Activated CD4-positive, alpha-beta T cell treated with anti-CD3 and anti-CD28 coated beads, Interleukin-2, amount 50 U/mL, for 48 hours (primary cell): ENCODE data around the gene PI4KB.
"Not testable (repeated sequence)": the region's sequence is repeated elsewhere in the genome, so short reads cannot be mapped to it uniquely, and the experiment has no call there.

ENCODE experiments used
- DNase-seq, 2 experiments: peaks; one replicate each; pipeline ENCODE4 v3.0.0-alpha.2; 2020

PI4KB gene

GRCh38 chr1:151275341-151275740 lies 51.9 kb downstream of the PI4KB start:
- DNase-seq, result not testable (repeated sequence)

- DNase-seq, result no peak
Measured at GRCh38 chr1:151273924-151274466, 53.2 kb downstream of the PI4KB start.

- DNase-seq, result no peak
Measured at GRCh38 chr1:151267760-151268159, 59.5 kb downstream of the PI4KB start.

DNA sequence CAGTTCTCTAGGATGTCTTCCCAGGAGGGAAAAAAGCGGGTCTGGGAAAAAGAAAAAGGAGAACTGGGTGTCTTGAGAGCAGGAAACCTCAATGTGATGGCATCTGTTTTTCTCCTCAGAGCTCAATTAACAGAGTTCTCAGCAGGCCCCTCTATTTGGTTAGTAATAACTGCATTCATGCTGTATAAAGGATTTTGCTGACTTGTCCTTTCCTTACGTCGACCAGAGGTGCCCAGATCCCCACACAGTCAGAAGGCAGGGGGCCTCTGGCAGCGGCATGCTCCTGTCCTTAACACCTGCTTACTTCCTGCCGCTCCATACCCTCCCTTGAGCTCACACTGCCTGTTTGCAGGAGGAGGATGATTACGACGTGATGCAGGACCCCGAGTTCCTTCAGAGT lies 60.4 kb downstream of the PI4KB start:
- no peak for DNase-seq

GRCh38 chr1:151266315-151266714 lies 60.9 kb downstream of the PI4KB start:
- DNase-seq, result no peak

DNA sequence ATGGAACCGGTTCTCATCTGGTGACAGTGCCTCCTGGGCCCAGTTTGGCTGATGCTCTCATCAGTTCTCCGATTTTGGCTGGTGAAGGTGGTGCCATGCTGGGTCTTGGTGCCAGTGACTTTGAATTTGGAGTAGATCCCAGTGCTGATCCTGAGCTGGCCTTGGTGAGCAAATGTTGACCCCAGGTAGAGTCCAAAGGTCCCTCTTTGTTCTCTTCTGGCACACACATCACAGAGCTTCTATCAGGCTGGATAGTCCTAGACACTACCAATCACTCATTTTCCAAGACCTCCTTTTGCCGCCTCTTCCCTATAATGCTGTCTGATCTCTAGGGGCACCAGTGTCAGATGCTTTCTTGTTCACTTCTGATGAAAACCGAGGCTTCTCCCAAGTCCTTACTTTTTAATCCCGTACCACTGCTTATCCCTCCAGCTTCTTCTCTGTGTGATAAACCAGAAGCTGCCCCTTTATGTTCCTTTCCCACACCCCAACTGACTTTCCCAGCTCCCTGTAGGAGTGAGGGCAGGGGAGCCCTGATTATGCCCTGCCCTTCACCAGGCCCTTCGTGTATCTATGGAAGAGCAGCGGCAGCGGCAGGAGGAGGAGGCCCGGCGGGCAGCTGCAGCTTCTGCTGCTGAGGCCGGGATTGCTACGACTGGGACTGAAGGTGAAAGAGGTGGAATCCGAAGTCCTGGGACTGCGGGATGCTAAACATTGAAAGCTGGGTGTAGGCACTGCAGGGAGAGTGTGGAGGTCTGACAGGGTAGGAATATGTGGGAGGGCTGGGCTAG lies 61.6 kb downstream of the PI4KB start:
- DNase-seq, result no peak

DNA sequence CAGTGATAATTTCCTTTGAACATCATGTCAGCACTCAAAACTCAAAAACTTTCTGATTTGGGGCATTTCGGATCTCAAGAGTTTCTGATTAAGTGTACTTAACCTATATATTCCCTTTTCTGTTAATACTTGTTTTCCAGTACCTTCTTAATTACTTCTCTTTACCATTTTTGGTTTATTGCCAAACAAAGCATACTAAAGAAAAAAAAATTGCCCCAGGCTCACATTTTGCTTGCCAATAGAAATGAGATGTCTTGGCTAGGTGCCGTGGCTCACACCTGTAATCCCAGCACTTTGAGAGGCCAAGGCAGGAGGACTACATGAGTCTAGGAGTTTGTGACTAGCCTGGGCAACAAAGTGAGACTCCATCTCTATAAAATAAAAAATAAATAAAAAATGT lies 67.9 kb downstream of the PI4KB start:
- no peak for DNase-seq

DNA sequence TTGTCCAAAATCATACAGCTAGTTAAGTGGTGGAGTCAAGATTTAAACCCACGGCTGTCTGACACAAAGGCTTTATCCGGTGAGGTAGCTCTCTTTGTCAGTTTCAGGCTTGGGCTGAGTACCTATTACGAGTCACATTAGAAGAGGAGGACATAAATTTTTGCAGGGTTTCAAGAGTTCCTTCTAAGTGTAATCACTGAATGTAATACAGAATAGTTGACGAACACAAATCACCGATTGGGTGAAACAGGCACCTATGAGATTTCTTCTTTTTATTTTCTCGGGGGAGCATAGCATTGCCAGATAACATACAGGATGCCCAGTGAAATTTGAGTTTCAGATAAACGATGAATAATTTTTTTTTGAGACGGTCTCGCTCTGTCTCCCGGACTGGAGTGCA lies 71.8 kb downstream of the PI4KB start:
- DNase-seq, result no peak

DNA sequence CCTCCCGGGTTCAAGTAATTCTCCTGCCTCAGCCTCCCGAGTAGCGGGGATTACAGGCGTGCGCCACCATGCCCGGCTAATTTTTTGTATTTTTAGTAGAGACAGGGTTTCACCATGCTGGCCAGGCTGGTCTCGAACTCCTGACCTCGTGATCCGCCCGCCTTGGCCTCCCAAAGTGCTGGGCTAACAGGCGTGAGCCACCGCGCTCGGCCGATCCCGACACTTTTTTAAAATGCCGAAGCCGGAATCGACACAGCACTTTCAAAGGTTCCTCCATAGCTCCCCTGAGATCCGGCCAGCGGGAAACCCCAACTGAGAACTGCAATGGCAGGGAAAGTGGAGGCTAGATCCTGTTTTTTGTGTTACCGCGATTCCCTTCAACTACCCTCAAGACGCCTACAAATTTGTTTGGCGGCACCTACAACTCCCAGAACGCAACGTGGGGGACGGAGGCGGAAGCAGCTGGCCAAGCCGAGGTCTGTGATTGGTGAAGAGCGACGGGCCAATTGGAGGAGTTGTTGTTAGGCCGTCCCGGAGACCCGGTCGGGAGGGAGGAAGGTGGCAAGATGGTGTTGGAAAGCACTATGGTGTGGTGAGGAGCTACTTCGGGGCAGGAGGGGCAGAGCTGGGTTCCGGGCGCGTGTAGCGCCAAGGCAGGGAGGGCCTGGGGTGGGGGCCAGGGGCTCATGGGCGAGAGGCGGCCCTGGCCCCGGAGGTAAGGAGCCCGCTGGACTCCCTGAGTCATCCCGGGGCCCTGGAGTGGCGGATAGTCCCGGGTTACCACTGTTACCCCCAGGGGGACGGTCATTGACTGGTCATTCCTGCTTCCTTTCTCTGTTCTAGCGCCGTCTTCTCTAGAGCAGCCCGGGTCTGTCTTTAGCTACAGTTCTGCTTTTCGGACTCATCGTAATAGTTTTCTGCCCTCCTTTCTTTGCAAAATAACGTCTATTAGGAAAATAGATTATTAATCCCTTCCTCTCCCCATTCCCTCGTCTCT lies 72.7 kb downstream of the PI4KB start, which contains the start of gene PSMD4:
Gene PSMD4 (plus strand): TSS at position 518 of the 997 bp plus-strand sequence. CDS start 49 bp downstream, at position 567.
- DNase-seq, result peak; percentile 90 to 94

DNA sequence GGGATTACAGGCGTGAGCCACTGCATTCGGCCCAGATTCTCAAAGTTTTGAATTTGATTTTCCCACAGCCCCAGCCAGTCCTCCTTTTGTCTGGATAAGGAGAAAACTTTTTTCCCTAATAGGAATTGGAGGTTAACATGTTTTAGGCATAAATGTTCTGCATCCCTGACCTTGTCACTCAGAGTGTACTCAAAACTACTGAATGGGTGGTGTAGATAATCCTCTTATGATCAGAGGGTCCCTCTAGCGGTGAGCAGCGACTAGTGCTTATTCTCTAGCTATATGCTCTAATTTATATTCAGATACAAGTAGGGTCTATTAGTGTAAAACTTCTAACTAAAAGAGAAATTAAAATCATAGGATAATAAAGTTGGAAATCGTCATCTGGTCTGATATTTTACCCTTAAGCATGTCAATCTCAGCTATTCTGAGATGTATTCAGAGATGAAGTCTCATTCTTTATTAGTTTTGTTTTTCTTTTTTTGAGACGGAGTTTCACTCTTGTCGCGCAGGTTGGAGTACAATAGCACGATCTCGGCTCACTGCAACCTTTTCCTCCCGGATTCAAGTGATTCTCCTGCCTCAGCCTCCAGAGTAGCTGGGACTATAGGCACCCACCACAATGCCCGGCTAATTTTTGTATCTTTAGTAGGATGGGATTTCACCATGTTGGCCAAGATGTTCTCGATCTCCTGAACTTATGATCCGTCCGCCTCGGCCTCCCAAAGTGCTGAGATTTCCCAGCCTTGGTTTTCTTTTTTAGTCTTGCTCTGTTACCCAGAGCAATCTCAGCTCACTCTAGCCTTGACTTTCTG lies 75.4 kb downstream of the PI4KB start:
- DNase-seq, result peak; percentile 62 to 73

DNA sequence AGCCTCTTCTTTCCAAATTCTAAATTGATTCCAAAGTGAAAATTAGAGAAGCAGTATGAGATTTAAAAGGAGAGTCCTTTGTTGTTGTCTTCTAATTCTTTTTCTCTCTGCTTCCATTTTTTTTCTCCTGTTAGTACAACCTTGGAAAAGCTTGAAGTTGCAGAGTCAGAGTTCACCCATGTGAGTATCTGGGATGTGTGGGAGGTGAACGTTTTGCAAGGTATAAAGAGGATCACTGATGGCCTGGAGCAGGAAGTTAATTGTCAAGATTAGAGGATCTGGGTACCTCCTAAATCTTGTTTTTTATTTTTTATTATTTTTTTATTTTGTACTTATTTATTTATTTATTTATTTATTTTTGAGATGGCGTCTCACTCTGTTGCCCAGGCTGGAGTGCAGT lies 80.4 kb downstream of the PI4KB start:
- DNase-seq, result no peak

DNA sequence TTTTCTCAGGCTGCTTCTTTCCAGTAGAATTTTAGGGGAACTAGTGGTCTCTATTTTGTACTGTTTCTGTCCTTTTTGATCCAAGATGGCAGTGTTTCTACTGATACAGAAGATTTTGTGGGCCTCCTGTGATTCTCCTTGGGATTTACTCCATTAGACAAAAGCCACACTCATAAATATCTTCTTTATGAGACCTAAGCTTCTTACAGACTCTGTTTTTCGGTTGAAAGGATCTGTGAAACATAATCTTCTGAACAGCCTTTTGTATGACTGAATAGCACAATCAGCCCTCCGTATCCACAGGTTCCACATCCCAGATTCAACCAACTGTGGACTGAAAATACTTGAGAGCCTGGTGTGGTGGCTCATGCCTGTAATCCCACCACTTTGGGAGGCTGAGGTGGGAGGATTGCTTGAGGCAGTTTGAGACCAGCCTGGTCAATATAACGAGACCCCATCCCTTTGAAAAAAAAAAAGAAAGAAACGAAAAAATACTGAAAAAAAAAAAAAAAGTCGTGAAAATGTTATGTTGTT lies 83.5 kb downstream of the PI4KB start:
- no peak for DNase-seq

DNA sequence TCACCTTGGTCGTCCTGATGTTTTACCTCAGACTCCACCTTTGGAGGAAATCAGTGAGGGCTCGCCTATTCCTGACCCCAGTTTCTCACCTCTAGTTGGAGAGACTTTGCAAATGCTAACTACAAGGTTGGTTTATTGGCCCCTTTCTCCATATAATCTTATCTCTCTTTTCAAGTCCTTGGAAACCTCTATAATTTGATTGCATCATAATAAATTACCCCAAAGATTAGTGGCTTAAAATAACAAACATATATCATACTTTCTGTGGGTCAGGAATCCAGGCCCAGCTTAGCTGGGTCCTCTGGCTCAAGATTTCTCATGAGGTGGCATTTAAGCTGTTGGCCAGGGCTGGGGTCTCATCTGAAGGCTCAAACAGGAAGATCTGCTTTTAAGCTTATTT lies 84.8 kb downstream of the PI4KB start:
- no peak for DNase-seq
